MCF 10A (cell line): ENCODE data around the gene LMO2. TPM values are rescaled to one million over a fixed set of nuclear protein-coding genes. Genes with fewer than 3 reads are reported as not detected.

Experiments
- BruUV-seq: library from RNA; stranded (reverse); fragments of 400-500 nt; replicated peaks from 2 replicates; lab custom pipeline; 2021; lab: Mats Ljungman, UMichigan
- CTCF ChIA-PET: fragments of 300-600 bp; sonication (Branson Sonifier 250); formaldehyde crosslinking; extraction: SDS; loops from one replicate; lab custom pipeline; 2021; ENCODE audit warnings: antibody characterized with exemption, inconsistent platforms; lab: Yijun Ruan, JAX
- POLR2A ChIA-PET: fragments of 300-600, 350-650 bp; sonication (Branson Sonifier 250); formaldehyde crosslinking; extraction: SDS; loops from one replicate; lab custom pipeline; 2020; ENCODE audit warnings: antibody characterized with exemption, inconsistent platforms; lab: Yijun Ruan, JAX
- DNase-seq: peaks from one replicate; pipeline ENCODE4 v3.0.0-alpha.2; 2018; ENCODE audit not compliant: unreplicated experiment
- H3K27ac Mint-ChIP-seq: one replicate; pipeline ENCODE4 v1.8.0; 2022; ENCODE audit warnings: mild to moderate bottlenecking, low read depth, mixed read lengths; ENCODE audit not compliant: unreplicated experiment
- H3K27me3 Mint-ChIP-seq: one replicate; pipeline ENCODE4 v1.8.0; 2022; ENCODE audit warnings: mixed read lengths; ENCODE audit not compliant: insufficient read depth, unreplicated experiment
- H3K36me3 Mint-ChIP-seq: one replicate; pipeline ENCODE4 v1.8.0; 2022; ENCODE audit warnings: mild to moderate bottlenecking, moderate library complexity, mixed read lengths; ENCODE audit not compliant: insufficient read depth, unreplicated experiment
- H3K4me1 Mint-ChIP-seq: one replicate; pipeline ENCODE4 v1.8.0; 2022; ENCODE audit warnings: mixed read lengths; ENCODE audit not compliant: insufficient read depth, unreplicated experiment
- H3K4me3 Mint-ChIP-seq: one replicate; pipeline ENCODE4 v1.8.0; 2022; ENCODE audit warnings: mild to moderate bottlenecking, moderate library complexity, mixed read lengths; ENCODE audit not compliant: unreplicated experiment
- H3K9me3 Mint-ChIP-seq: one replicate; pipeline ENCODE4 v1.8.0; 2022; ENCODE audit warnings: mixed read lengths; ENCODE audit not compliant: unreplicated experiment
- intact Hi-C: fragments of 100-400 bp; cut with micrococcal nuclease; formaldehyde crosslinking; loops from 2 replicates; pipeline ENCODE4 v1.14.1; 2022
- total RNA-seq: library from RNA; stranded (reverse); gene quantifications from 2 replicates; pipeline ENCODE4 v1.2.3, GENCODE V29; 2022
- TF ChIP-seq, protein P1 (sequence below): fragments of 200-600 bp; IDR thresholded peaks from one replicate; pipeline ENCODE4 v1.8.0; 2022; ENCODE audit warnings: antibody characterized with exemption, mild to moderate bottlenecking; ENCODE audit not compliant: unreplicated experiment

The LMO2 gene
- total RNA-seq, 1 experiment from 2014 or later = 0.89 TPM

DNA sequence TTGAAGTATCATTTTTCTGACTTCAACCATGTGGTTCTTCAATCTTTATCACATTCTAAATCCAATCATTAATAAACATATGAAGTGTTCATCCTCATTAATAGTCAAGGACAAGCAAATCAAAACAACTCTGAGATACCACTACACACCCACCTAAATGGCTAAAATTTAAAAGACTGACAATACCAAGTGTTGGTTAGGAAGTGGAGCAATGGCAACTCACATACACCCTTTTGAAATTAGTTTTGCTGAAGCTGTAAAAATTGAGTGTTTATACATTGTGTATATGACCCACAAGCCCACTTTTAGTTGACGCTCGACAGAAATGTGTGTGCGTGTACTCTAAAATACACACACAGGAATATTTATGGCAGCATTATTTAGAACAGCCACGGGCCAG, 36.7 kb upstream of the LMO2 start:
- intact Hi-C loops = no loop called here
- Mint-ChIP-seq H3K4me3 (no peak overlapping the region), H3K27ac (no peak overlapping the region), H3K36me3 (no peaks in the 10 kb centered on the region), H3K4me1 (peaks cover 12% of the 10 kb centered on the region), H3K9me3 (peaks cover 11% of the 10 kb centered on the region), H3K27me3 (no peaks in the 10 kb centered on the region)
- TF ChIP-seq, protein P1, sequence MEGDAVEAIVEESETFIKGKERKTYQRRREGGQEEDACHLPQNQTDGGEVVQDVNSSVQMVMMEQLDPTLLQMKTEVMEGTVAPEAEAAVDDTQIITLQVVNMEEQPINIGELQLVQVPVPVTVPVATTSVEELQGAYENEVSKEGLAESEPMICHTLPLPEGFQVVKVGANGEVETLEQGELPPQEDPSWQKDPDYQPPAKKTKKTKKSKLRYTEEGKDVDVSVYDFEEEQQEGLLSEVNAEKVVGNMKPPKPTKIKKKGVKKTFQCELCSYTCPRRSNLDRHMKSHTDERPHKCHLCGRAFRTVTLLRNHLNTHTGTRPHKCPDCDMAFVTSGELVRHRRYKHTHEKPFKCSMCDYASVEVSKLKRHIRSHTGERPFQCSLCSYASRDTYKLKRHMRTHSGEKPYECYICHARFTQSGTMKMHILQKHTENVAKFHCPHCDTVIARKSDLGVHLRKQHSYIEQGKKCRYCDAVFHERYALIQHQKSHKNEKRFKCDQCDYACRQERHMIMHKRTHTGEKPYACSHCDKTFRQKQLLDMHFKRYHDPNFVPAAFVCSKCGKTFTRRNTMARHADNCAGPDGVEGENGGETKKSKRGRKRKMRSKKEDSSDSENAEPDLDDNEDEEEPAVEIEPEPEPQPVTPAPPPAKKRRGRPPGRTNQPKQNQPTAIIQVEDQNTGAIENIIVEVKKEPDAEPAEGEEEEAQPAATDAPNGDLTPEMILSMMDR = no peak
- DNase-seq = no peak
- ChIA-PET POLR2A (interaction anchor here (0.7 kb wide), 1 partner anchor 16 kb away, joined by 3 read pairs; no protein-coding TSS in a partner anchor), CTCF (interaction anchor here (0.6 kb wide), 1 partner anchor 30 kb away, joined by 3 read pairs; no protein-coding TSS in a partner anchor)
- BruUV-seq = no TSS peak

DNA sequence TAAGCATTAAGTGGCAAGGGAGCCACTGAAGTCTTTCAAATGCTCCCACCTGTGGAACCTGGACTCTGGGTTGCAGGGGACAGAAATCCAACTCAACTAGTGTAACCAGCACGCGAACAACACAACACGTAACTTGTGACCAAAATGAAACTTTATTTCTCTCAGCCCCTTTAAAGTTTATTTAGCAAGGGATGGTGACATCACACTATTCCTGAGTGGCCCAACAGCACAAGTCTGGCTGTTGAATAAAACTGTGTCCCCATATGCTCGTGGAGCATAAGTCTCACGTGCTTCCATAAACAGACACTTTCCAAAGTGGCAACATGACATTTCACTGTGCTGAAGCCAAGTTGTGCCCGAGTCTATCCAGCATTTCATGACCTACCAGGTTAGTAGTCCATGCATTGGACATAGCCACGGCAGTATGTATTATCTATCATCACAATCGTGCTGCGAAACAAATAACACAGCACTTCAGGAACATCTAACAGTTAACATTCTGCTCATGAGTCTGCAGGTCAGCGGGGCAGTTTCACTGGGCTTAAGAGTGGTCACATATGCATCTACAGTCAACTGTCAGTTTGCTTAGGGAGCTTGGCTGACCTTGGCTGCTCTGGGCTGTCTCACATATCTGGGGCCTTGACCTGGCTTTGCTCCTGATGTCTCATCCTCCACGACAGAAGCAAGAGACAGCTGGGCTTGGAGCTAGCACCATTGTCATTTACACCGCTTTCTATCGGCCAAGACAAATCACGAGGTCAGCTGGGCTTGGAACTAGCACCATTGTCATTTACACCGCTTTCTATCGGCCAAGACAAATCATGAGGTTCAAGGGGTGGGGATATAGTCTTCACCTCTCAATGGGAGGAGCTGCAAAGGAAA, 35.0 kb upstream of the LMO2 start:
- intact Hi-C loops = no loop called here
- H3K27ac Mint-ChIP-seq = no peak overlapping the region
- H3K9me3 Mint-ChIP-seq = peaks cover 2% of the 10 kb centered on the region
- no peak for DNase-seq
- H3K4me1 Mint-ChIP-seq = peaks cover 12% of the 10 kb centered on the region
- POLR2A ChIA-PET = no interaction called here
- H3K4me3 Mint-ChIP-seq = no peak overlapping the region
- H3K27me3 Mint-ChIP-seq = peaks cover 12% of the 10 kb centered on the region
- TF ChIP-seq, protein P1 = no peak
- no TSS peak for BruUV-seq
- CTCF ChIA-PET = no interaction called here
- H3K36me3 Mint-ChIP-seq = no peaks in the 10 kb centered on the region

DNA sequence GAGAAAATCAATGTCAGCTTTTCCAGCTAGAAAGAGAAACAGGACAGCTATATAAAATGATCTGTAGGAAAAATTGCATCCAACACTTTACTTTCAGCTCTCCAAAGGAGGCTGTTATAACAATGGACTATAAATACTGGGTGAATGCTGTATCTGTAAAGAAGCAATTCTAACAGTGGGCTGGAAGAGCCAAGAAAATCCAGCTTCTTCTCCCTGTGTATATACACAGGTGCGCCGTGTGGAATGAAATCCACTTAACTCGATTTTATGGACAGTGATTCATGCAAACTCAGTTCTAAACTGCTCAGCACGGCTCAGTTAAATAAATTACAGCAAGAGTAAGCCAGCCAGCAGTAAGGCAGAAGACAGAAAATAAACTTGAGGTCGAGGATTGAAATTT, 32.5 kb upstream of the LMO2 start:
- no TSS peak for BruUV-seq
- intact Hi-C loops = no loop called here
- Mint-ChIP-seq H3K36me3 (no peaks in the 10 kb centered on the region), H3K9me3 (no peaks in the 10 kb centered on the region), H3K27me3 (peaks cover 16% of the 10 kb centered on the region), H3K27ac (no peak overlapping the region), H3K4me1 (no peaks in the 10 kb centered on the region), H3K4me3 (no peak overlapping the region)
- no peak for DNase-seq
- TF ChIP-seq, protein P1 = no peak
- CTCF ChIA-PET = interaction anchor here (1.2 kb wide), 1 partner anchor 61 kb away, joined by 3 read pairs; no protein-coding TSS in a partner anchor
- POLR2A ChIA-PET = interaction anchor here (0.6 kb wide), 1 partner anchor 55 kb away, joined by 5 read pairs; no protein-coding TSS in a partner anchor

DNA sequence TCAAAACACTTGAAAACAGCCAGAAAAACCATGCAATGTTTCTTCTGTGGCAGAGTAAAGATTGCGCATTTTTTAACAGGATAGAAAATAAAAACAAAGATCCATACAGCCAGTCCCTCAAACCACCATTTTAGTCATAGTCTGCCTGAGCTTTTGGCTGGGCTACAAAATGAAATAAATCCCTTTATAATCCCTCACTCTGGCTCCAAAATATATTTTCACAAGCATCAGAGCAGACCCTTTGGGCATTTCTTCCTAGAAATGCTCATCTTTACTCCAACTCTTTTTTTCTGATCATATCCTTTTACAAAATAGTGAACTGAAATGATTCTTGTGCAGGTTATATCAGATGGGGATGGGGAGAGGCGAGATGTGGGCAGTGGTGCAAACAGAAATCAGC, 31.8 kb upstream of the LMO2 start:
- Mint-ChIP-seq H3K27ac (no peak overlapping the region), H3K36me3 (no peaks in the 10 kb centered on the region), H3K27me3 (peaks cover 16% of the 10 kb centered on the region), H3K9me3 (no peaks in the 10 kb centered on the region), H3K4me3 (no peak overlapping the region), H3K4me1 (no peaks in the 10 kb centered on the region)
- CTCF ChIA-PET = interaction anchor here (1.2 kb wide), 1 partner anchor 60 kb away, joined by 3 read pairs; no protein-coding TSS in a partner anchor
- POLR2A ChIA-PET = no interaction called here
- TF ChIP-seq, protein P1 = no peak
- BruUV-seq = no TSS peak
- no peak for DNase-seq
- intact Hi-C loops = no loop called here
